ENCODE measurements around the gene TTC23L.

TTC23L gene

DNA sequence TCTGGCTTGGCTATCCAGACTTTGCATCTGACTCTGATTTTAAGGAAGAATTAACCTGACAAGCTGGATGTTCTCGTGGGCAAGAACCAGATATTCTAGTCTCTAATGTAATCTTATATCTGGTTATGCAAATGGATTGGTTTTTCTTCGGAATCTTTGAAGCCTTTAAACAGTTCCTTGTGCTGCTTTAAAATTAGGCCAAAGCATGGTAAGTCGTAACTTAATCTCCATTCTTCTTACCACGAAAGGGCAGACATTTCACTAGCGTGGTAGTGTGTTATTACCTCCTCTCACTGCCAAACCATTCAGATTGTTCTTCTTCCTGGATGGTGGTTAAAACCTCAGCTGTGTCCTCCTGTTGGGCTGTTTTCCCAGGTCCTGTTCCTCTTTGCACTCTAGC is 34.1 kb upstream of the TTC23L start:
- no peak for DNase-seq (ENCODE audit: low read depth)
- H3K4me3 ChIP-seq (ENCODE audit: low read depth, low read length) = no peak overlapping the region
- TF ChIP-seq, protein P1, sequence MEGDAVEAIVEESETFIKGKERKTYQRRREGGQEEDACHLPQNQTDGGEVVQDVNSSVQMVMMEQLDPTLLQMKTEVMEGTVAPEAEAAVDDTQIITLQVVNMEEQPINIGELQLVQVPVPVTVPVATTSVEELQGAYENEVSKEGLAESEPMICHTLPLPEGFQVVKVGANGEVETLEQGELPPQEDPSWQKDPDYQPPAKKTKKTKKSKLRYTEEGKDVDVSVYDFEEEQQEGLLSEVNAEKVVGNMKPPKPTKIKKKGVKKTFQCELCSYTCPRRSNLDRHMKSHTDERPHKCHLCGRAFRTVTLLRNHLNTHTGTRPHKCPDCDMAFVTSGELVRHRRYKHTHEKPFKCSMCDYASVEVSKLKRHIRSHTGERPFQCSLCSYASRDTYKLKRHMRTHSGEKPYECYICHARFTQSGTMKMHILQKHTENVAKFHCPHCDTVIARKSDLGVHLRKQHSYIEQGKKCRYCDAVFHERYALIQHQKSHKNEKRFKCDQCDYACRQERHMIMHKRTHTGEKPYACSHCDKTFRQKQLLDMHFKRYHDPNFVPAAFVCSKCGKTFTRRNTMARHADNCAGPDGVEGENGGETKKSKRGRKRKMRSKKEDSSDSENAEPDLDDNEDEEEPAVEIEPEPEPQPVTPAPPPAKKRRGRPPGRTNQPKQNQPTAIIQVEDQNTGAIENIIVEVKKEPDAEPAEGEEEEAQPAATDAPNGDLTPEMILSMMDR (IDR thresholded peaks at IDR 0.05; ENCODE audit: insufficient read depth, low read depth, low read length, missing control alignments) = no peak

DNA sequence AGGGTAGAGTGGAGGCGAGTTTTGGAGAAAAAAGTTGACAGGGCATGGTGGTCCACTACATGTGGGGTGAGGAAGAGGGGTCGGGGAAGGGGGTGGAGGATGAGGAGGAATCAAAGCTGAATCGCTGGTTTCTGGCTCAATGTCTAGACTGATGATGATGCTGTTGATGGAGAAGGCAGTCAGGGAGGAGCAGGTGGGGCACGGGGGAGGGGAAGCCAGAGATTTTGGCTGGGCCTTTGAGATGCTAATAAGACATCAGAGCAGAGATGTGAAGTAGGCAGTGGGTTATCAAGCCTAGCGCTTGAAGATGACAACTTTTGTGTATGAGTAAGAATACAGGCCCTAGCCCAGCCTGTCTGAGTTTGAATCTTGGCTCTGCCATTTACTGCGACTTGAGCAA is 32.4 kb upstream of the TTC23L start:
- no peak for DNase-seq (ENCODE audit: low read depth)
- TF ChIP-seq, protein P1 (IDR thresholded peaks at IDR 0.05; ENCODE audit: insufficient read depth, low read depth, low read length, missing control alignments) = no peak
- H3K4me3 ChIP-seq (ENCODE audit: low read depth, low read length) = no peak overlapping the region

DNA sequence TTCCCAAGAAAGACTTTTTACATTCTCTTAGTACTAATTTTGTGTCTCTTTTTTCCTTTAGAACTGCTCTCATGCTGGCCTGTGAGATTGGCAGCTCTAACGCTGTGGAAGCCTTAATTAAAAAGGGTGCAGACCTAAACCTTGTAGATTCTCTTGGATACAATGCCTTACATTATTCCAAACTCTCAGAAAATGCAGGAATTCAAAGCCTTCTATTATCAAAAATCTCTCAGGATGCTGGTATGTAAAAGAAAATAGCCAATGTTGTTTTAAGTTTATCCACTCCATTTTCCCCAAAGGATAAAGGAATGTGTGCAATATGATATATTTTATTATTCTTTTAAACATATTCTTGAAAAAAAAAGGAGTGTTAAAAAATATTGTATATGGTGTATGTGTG is 27.3 kb upstream of the TTC23L start:
- TF ChIP-seq, protein P1 (IDR thresholded peaks at IDR 0.05; ENCODE audit: insufficient read depth, low read depth, low read length, missing control alignments) = no peak
- DNase-seq (ENCODE audit: low read depth) = no peak

DNA sequence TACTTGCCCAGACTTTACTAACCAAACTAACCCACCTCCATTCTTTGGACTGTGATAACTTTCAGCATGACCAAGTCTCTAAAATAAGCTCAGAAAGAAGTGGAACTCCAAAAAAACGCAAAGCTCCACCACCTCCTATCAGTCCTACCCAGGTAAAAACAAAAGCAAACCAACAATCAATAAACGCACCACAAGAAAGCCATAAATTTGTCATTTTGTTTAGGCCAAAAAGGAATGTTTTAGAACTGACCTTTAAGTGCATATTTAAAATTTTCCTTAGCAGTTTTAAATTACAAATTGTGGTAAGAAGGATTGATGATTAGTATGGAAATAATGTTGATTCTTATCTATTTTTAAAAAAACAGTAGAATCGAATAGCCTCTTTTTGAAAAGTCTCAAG is 25.5 kb upstream of the TTC23L start:
- H3K4me3 ChIP-seq (ENCODE audit: low read depth, low read length) = no peak overlapping the region
- DNase-seq (ENCODE audit: low read depth) = no peak
- TF ChIP-seq, protein P1 (IDR thresholded peaks at IDR 0.05; ENCODE audit: insufficient read depth, low read depth, low read length, missing control alignments) = no peak

More for the DNA sequence above, 27.3 kb upstream of the TTC23L start:
- no peak overlapping the region for H3K4me3 ChIP-seq (ENCODE audit: low read depth, low read length)

DNA sequence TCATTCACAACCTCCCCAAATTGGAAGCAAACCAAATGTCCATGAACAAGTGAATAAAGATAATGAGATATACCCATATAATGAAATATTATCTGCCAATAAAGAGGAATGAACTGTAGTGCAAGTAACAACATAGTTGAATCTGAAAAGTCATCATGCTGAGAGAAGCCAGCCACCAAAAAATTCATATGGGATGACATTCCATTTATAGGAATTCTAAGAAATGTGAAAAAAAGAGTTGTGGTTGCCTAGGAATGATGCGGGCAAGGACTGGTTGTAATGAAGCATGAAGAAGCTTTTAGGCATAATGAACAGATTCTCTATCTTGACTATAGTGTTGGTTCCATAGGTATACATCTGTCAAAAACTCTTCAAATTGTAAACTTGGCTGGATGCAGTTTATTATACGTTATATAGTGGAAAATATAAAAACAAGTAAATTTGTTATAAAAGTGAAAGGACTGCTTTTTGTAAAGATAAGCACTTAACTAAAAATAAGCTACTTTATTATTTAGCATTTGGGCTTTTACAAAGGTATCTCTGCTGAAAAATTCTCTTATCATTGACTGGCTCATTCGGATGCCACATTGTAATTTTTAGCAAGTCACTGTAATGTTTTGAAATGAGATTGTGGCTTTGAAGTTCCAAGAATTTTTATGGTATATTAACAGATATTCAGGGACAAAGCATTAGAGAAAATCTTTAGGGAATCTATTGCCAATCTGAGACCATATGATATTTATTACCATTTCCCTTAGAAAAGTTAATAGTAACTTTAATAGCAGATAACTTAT is 21.2 kb upstream of the TTC23L start:
- H3K4me3 ChIP-seq (ENCODE audit: low read depth, low read length) = no peak overlapping the region
- DNase-seq (ENCODE audit: low read depth) = no peak
- TF ChIP-seq, protein P1 (IDR thresholded peaks at IDR 0.05; ENCODE audit: insufficient read depth, low read depth, low read length, missing control alignments) = no peak

DNA sequence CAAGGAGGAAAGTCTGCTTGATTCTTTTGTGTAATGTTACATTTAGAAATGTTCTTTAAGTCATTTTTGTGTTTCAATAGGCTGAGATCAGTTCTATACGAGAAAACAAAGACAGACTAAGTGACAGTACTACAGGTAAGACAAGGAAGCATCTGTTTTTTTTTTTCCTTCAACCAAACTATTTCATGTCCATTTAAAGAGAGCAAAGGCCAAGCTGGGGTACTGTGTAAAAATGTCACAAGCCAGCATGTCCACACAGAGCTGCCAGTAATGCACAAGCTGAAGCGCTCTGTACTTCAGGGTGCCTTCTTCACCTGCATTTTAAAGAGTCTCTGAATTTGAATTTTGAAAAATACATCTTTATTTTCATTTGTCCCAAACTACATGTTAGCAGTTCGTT is 20.2 kb upstream of the TTC23L start:
- H3K4me3 ChIP-seq (ENCODE audit: low read depth, low read length) = no peak overlapping the region
- TF ChIP-seq, protein P1 (IDR thresholded peaks at IDR 0.05; ENCODE audit: insufficient read depth, low read depth, low read length, missing control alignments) = no peak
- DNase-seq (ENCODE audit: low read depth) = no peak

DNA sequence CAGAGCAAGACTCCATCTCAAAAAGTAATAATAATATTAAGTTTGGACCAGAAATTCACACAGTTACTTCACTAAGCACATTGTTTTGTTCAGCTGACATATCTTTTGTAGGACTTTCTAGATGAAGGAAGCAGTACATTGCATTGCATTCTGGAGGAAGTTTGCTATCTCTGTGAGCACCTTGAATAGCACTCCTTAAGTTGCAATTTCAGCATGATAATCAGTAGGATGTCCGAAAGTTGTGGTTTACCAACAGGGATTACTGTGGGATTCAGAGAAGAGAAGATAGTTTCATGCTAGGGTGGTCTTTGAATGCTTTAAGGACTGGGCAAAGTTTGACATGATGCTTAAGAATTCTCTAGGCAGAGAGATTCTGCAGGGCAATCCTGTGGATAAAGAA is 18.4 kb upstream of the TTC23L start:
- H3K4me3 ChIP-seq (ENCODE audit: low read depth, low read length) = no peak overlapping the region
- TF ChIP-seq, protein P1 (IDR thresholded peaks at IDR 0.05; ENCODE audit: insufficient read depth, low read depth, low read length, missing control alignments) = no peak
- DNase-seq (ENCODE audit: low read depth) = no peak

Data from GM12865 (cell line).